SHP77 (cell line): ENCODE results near the gene GPX4.

Experiments
- DNase-seq, 2 experiments: peaks; one replicate each; lab custom pipeline; 2025; lab: John Stamatoyannopoulos, UW

GPX4 gene

GRCh38 chr19:1084024-1084868 lies 19.5 kb upstream of the GPX4 start:
- no peak for DNase-seq

- no peak for DNase-seq
Observed at GRCh38 chr19:1085053-1085658, 18.6 kb upstream of the GPX4 start.

GRCh38 chr19:1085676-1086442 lies 17.9 kb upstream of the GPX4 start:
- DNase-seq, result no peak

- no peak for DNase-seq
Observed at GRCh38 chr19:1086613-1087012, 17.2 kb upstream of the GPX4 start.

- DNase-seq, result no peak
Observed at GRCh38 chr19:1087813-1088415, 15.9 kb upstream of the GPX4 start.

- no peak for DNase-seq
Observed at GRCh38 chr19:1088416-1089010, 15.3 kb upstream of the GPX4 start.

GRCh38 chr19:1089126-1089771 lies 14.5 kb upstream of the GPX4 start:
- no peak for DNase-seq

- DNase-seq, result no peak
Observed at GRCh38 chr19:1089891-1090290, 13.9 kb upstream of the GPX4 start.

GRCh38 chr19:1090731-1091543 lies 12.9 kb upstream of the GPX4 start:
- no peak for DNase-seq

GRCh38 chr19:1091544-1092175 lies 12.1 kb upstream of the GPX4 start:
- no peak for DNase-seq

GRCh38 chr19:1093330-1093729 lies 10.5 kb upstream of the GPX4 start:
- DNase-seq, result no peak

GRCh38 chr19:1093811-1094553 lies 9.8 kb upstream of the GPX4 start:
- DNase-seq, result no peak

- DNase-seq, result no peak
Observed at GRCh38 chr19:1094655-1094977, 9.2 kb upstream of the GPX4 start.

GRCh38 chr19:1094978-1095701 lies 8.7 kb upstream of the GPX4 start, which contains the start of gene POLR2E:
Gene POLR2E, minus strand, starts transcription at chr19:1095375. Its CDS starts 60 bp downstream, at chr19:1095315.
- peak; percentile 94 to 96 for DNase-seq

- no peak for DNase-seq
Observed at GRCh38 chr19:1097810-1098176, 6.0 kb upstream of the GPX4 start.

- no peak for DNase-seq
Observed at GRCh38 chr19:1098177-1099051, 5.4 kb upstream of the GPX4 start.

- no peak for DNase-seq
Observed at GRCh38 chr19:1101337-1101698, 2.5 kb upstream of the GPX4 start.
